ENCODE results near the gene ZNF267. TPM values are rescaled to one million over a fixed set of nuclear protein-coding genes. Genes with fewer than 3 reads are reported as not detected.

The ZNF267 gene
- total and polyA plus RNA-seq, 2 of the 8 experiments (the other 6 are each of a cell fraction or from before 2014, with no cell fraction given) = 5.5 to 28.3 TPM

DNA sequence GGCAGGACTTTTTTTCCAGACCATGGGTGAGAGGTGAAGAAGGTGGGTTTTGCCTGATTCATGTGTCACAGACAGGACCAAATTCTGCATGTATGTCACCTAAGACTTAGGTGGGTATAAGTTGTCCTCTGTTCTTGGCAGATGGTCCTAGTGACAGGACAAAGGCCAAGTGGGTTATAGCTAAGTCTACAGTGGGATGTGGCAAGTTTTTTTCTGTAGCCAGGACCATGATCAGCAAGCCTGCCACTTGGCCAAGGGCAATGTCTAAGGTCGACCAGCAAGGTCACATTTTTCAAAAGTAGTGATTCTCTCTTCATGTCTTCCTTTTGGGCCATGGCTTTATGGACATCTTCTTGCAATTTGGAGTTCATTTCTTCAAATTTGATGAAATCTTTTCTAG, 20.2 kb downstream of the ZNF267 start:
- H3K27ac ChIP-seq (ENCODE audit: low read depth, low read length) = no peak overlapping the region
- H3K23me2 ChIP-seq (ENCODE audit: low read depth, low read length) = no peaks in the 10 kb centered on the region
- H4K20me1 ChIP-seq (replicated peaks in 1 of 2; ENCODE audit: control insufficient read depth in 1 of 2, insufficient read depth in 2 of 2, low read length in 2 of 2) = no peaks in the 10 kb centered on the region
- no peak overlapping the region for H2BK120ac ChIP-seq (replicated peaks; ENCODE audit: low read depth, low read length)
- no peaks in the 10 kb centered on the region for H3K27me3 ChIP-seq (replicated peaks in 1 of 4; ENCODE audit: control insufficient read depth in 3 of 4, extremely low read depth in 1 of 4, insufficient read depth in 3 of 4, low read length in 3 of 4)
- H2BK15ac ChIP-seq (ENCODE audit: low read length) = no peak overlapping the region
- H3K4me2 ChIP-seq (ENCODE audit: insufficient read depth in 1 of 2, low read depth in 2 of 2, low read length in 2 of 2) = no peak overlapping the region
- peaks cover 0 to 73% (median 26%) of the 10 kb centered on the region in 4 experiments; a peak in 7 of 8 replicates for H3K36me3 ChIP-seq (ENCODE audit: control insufficient read depth in 2 of 4, insufficient read depth in 4 of 4, low read length in 3 of 4)
- no peak for FAIRE-seq
- no peak overlapping the region for H4K91ac ChIP-seq (replicated peaks; ENCODE audit: insufficient read length, low read length)
- no peak overlapping the region for H3K4me3 ChIP-seq (ENCODE audit: extremely low read depth in 1 of 4, insufficient read depth in 2 of 4, low read depth in 3 of 4, low read length in 4 of 4)
- no peak overlapping the region for H2BK20ac ChIP-seq (ENCODE audit: low read length)
- no peak overlapping the region for H3K23ac ChIP-seq (ENCODE audit: insufficient read length)
- H3K4me1 ChIP-seq (replicated peaks in 1 of 4; ENCODE audit: control insufficient read depth in 3 of 4, insufficient read depth in 4 of 4, low read length in 3 of 4) = no peaks in the 10 kb centered on the region
- CTCF ChIA-PET (ENCODE audit: partially characterized antibody) = interaction anchor here (0.5 to 0.6 kb wide), 2 partner anchors 55 to 588 kb away, joined by 5 to 6 read pairs; no protein-coding TSS in a partner anchor
- H3K79me2 ChIP-seq (ENCODE audit: control insufficient read depth in 1 of 2, insufficient read depth in 2 of 2, low read length in 2 of 2) = peaks cover 0 to 13% of the 10 kb centered on the region in 2 experiments; a peak in 3 of 4 replicates
- no peak overlapping the region for H3K4ac ChIP-seq (replicated peaks; ENCODE audit: insufficient read length, low read depth, low read length)
- POLR2A ChIA-PET (ENCODE audit: partially characterized antibody) = no interaction called here
- H2AFZ ChIP-seq (ENCODE audit: low read length) = no peak overlapping the region
- WGBS, 2 experiments (ENCODE audit: extremely low coverage in 1 of 2, insufficient coverage in 1 of 2, insufficient read length in 1 of 2, insufficient replicate concordance in 2 of 2, low coverage in 1 of 2, low lambda C conversion rate in 2 of 2, missing lambda C conversion rate in 1 of 2) = 89% methylated on average over 1 of the region's 1 CpG; no CpG with 5 or more reads in 1 of the 2 experiments
- no peak overlapping the region for H3K14ac ChIP-seq (ENCODE audit: insufficient read length)
- H3K79me1 ChIP-seq (ENCODE audit: low read depth, low read length) = no peaks in the 10 kb centered on the region
- no peak overlapping the region; the same call in 1 of the 2 replicates for H4K8ac ChIP-seq (ENCODE audit: extremely low read depth, insufficient read depth, low read length)
- H3K56ac ChIP-seq (replicated peaks; ENCODE audit: insufficient read length, low read depth, low read length) = no peak overlapping the region
- H2AK5ac ChIP-seq (ENCODE audit: low read depth, low read length) = no peak overlapping the region
- no peak overlapping the region for H2BK5ac ChIP-seq (ENCODE audit: low read depth, low read length)
- H3K9me3 ChIP-seq (ENCODE audit: insufficient read depth in 2 of 2, low read depth in 1 of 2, low read length in 1 of 2) = peaks cover 15 to 23% of the 10 kb centered on the region in 2 experiments
- no peak for DNase-seq (ENCODE audit: low read depth in 1 of 2, low spot score in 2 of 2)
- H2BK12ac ChIP-seq (ENCODE audit: low read depth, low read length) = no peak overlapping the region
- H3K9ac ChIP-seq (replicated peaks in 1 of 4; ENCODE audit: extremely low read depth in 1 of 4, low read depth in 3 of 4, low read length in 3 of 4) = no peak overlapping the region
- no peak overlapping the region for H3K18ac ChIP-seq (ENCODE audit: extremely low read depth, low read length)
- H4K5ac ChIP-seq (ENCODE audit: insufficient read length, low read depth, low read length) = no peak overlapping the region
- TF ChIP-seq TAF1 (IDR thresholded peaks at IDR 0.05; ENCODE audit: low read depth, low read length) = no peak
